SU-DHL-6 (cell line): ENCODE results near the gene MRPL2.

Source experiments
- H2AFZ ChIP-seq: fragments of 200-600 bp; sonication (generic); 2 replicates; pipeline ENCODE4 v1.6.1; 2014; ENCODE audit warnings: low read depth, mild to moderate bottlenecking, moderate library complexity, mixed read lengths, antibody characterized with exemption, low read length; ENCODE audit not compliant: severe bottlenecking
- H3F3A ChIP-seq: fragments of 200-600 bp; shearing (Covaris generic); 2 replicates; pipeline ENCODE4 v1.6.0; 2016; ENCODE audit warnings: antibody characterized with exemption, mild to moderate bottlenecking; ENCODE audit not compliant: insufficient read depth
- H3K27ac ChIP-seq: fragments of 200-600 bp; sonication (generic); 2 replicates; pipeline ENCODE4 v1.5.1; 2016; ENCODE audit warnings: low read depth, mild to moderate bottlenecking, low read length, moderate library complexity, mixed read lengths
- H3K27me3 ChIP-seq: fragments of 200-600 bp; sonication (generic), shearing (Covaris generic); 2 replicates; pipeline ENCODE4 v1.6.0; 2014; ENCODE audit warnings: mild to moderate bottlenecking, low read length
- H3K36me3 ChIP-seq: fragments of 200-600 bp; sonication (generic); 2 replicates; pipeline ENCODE4 v1.6.1; 2014; ENCODE audit warnings: mild to moderate bottlenecking, low read length, mixed read lengths
- H3K4me2 ChIP-seq: fragments of 300-600, 200-600 bp; shearing (Covaris generic), sonication (generic); 2 replicates; pipeline ENCODE4 v1.6.0; 2014; ENCODE audit warnings: low read length, low read depth, mild to moderate bottlenecking; ENCODE audit not compliant: poor library complexity, severe bottlenecking
- H3K4me3 ChIP-seq: fragments of 200-600 bp; sonication (generic); 2 replicates; pipeline ENCODE4 v1.5.1; 2014; ENCODE audit warnings: antibody characterized with exemption, low read length, mild to moderate bottlenecking, mixed read lengths; ENCODE audit not compliant: insufficient read depth, poor library complexity, severe bottlenecking
- H3K79me2 ChIP-seq: fragments of 200-600 bp; sonication (generic); 2 replicates; pipeline ENCODE4 v1.6.1; 2014; ENCODE audit warnings: mild to moderate bottlenecking, low read length, moderate library complexity; ENCODE audit not compliant: insufficient read depth
- H3K9ac ChIP-seq: fragments of 200-600 bp; sonication (generic); 2 replicates; pipeline ENCODE4 v1.7.0; 2014; ENCODE audit warnings: mild to moderate bottlenecking, low read length
- H3K9me2 ChIP-seq: fragments of 200-600 bp; sonication (generic); replicated peaks from 2 replicates; pipeline ENCODE4 v1.6.1; 2014; ENCODE audit warnings: low read length; ENCODE audit not compliant: insufficient read depth
- H3K9me3 ChIP-seq: fragments of 200-600 bp; sonication (generic); 2 replicates; pipeline ENCODE4 v1.6.1; 2014; ENCODE audit warnings: low read length, mixed read lengths; ENCODE audit not compliant: insufficient read depth
- H4K20me1 ChIP-seq: fragments of 200-600 bp; sonication (generic); 2 replicates; pipeline ENCODE4 v1.6.1; 2014; ENCODE audit warnings: low read depth, mild to moderate bottlenecking, antibody characterized with exemption, low read length, moderate library complexity, mixed read lengths
- EZH2phosphoT487 ChIP-seq: fragments of 200-600 bp; sonication (generic), shearing (Covaris generic); conservative IDR thresholded peaks from 2 replicates; pipeline ENCODE4 v1.6.1; 2018; ENCODE audit warnings: mild to moderate bottlenecking, antibody characterized with exemption, low read length, moderate library complexity, mixed read lengths
- TF ChIP-seq, protein P1 (sequence below): fragments of 200-600 bp; sonication (generic); IDR thresholded peaks from one replicate; pipeline ENCODE4 v1.5.1; 2017; ENCODE audit warnings: antibody characterized with exemption, mild to moderate bottlenecking, low read length, moderate library complexity; ENCODE audit not compliant: insufficient read depth, poor library complexity, severe bottlenecking

The MRPL2 gene

DNA sequence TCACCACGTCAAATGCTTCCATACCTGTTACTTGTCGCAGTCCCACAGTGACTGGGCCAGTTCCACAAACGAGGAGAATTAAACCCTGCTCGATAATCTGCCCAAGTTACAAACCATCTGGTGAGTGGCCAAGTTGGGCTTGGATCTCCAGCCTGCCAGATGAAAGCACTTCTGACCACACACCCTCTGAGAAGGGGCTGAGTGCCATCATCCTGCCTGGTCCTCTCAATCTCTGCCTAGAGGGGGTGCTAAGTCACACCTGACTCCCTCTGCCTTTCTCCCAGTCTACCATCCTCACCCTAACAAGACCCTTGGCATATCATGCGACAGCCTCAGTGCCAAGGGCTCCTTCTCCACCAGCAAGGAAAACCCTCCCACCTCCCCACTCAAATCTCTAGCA is 22.0 kb downstream of the MRPL2 start:
- Histone ChIP-seq H3K9me3 (no peaks in the 10 kb centered on the region), H3K36me3 (peaks cover 4% of the 10 kb centered on the region; the same call in 1 of the 2 replicates), H3K4me3 (no peak overlapping the region), H3K9me2 (no peaks in the 10 kb centered on the region), H3K79me2 (no peaks in the 10 kb centered on the region), H3K27ac (no peak overlapping the region), H3K4me2 (no peak overlapping the region), H3K27me3 (no peaks in the 10 kb centered on the region), H3K9ac (no peak overlapping the region), H2AFZ (no peak overlapping the region), H3F3A (peaks cover 6% of the 10 kb centered on the region; the same call in 1 of the 2 replicates), H4K20me1 (no peaks in the 10 kb centered on the region)
- no peak for TF ChIP-seq EZH2phosphoT487
- TF ChIP-seq, protein P1, sequence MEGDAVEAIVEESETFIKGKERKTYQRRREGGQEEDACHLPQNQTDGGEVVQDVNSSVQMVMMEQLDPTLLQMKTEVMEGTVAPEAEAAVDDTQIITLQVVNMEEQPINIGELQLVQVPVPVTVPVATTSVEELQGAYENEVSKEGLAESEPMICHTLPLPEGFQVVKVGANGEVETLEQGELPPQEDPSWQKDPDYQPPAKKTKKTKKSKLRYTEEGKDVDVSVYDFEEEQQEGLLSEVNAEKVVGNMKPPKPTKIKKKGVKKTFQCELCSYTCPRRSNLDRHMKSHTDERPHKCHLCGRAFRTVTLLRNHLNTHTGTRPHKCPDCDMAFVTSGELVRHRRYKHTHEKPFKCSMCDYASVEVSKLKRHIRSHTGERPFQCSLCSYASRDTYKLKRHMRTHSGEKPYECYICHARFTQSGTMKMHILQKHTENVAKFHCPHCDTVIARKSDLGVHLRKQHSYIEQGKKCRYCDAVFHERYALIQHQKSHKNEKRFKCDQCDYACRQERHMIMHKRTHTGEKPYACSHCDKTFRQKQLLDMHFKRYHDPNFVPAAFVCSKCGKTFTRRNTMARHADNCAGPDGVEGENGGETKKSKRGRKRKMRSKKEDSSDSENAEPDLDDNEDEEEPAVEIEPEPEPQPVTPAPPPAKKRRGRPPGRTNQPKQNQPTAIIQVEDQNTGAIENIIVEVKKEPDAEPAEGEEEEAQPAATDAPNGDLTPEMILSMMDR = no peak

DNA sequence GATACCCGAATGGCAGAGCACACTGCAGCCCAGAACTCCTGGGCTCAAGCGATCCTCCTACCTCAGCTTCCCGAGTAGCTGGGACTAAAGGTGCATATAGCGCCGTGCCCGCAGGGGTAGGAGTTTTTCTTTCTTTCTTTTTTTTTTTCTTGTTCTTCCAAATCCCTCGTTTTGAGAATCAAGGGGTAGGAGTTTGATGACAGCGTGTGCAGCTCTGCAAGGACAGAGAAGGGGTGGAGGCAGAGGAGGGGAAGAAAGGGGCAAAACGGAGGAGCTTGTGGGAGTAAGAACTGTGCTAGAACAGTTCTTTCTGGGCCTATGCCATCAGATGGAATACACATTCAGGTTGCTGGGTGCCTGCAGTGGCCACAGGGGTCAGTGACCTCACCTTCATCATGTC is 22.5 kb downstream of the MRPL2 start:
- Histone ChIP-seq H3K9ac (no peak overlapping the region), H2AFZ (no peak overlapping the region), H3K9me3 (no peaks in the 10 kb centered on the region), H3K27me3 (no peaks in the 10 kb centered on the region), H3K4me2 (no peak overlapping the region), H4K20me1 (no peaks in the 10 kb centered on the region), H3K36me3 (peaks cover 4% of the 10 kb centered on the region; the same call in 1 of the 2 replicates), H3K9me2 (no peaks in the 10 kb centered on the region), H3K4me3 (no peak overlapping the region), H3F3A (peaks cover 6% of the 10 kb centered on the region; the same call in 1 of the 2 replicates), H3K27ac (no peak overlapping the region), H3K79me2 (no peaks in the 10 kb centered on the region)
- no peak for TF ChIP-seq EZH2phosphoT487
- TF ChIP-seq, protein P1 = no peak

DNA sequence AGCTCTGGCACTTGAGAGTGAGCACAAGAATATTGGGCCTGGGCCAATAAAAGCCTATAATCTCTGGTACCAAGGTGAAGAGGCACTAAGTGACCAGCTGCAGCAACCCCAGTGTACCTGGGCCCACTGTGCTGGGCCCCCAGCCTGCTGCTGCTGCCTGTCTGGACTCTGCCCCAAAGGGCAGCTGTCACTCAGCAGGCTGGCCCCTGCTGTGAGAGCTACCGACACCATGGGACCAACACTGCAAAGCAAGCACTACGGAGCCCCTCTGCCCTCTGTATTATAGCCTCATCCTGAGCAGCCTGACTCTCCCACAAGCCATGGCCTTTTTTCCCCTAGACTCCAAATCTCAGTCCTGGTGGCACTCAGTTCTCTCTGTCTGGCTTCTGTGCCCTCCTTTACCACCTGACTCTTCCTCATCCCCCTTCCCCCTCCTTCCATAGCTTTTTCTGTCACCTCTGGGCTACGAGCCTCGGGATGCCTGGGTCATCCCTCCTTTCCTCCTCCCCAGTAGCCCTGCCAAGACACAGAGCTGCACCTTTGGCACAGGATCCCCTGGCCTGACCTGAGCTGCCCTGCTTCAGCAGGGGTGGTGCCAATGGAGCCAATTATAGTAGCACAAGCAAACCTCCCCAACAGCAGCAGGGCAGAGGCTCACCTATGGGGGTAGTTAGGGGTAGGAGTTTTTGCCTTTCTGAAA is 23.6 kb downstream of the MRPL2 start:
- Histone ChIP-seq H3K27ac (no peak overlapping the region), H3F3A (peaks cover 6% of the 10 kb centered on the region; the same call in 1 of the 2 replicates), H3K9me2 (no peaks in the 10 kb centered on the region), H3K9ac (no peak overlapping the region), H2AFZ (no peak overlapping the region), H3K79me2 (no peaks in the 10 kb centered on the region), H3K4me3 (no peak overlapping the region), H3K36me3 (peaks cover 4% of the 10 kb centered on the region; the same call in 1 of the 2 replicates), H3K27me3 (no peaks in the 10 kb centered on the region), H3K9me3 (no peaks in the 10 kb centered on the region), H4K20me1 (no peaks in the 10 kb centered on the region), H3K4me2 (no peak overlapping the region)
- TF ChIP-seq, protein P1 = no peak
